ENCODE measurements around the gene SH3GL3.

Gene SH3GL3

DNA sequence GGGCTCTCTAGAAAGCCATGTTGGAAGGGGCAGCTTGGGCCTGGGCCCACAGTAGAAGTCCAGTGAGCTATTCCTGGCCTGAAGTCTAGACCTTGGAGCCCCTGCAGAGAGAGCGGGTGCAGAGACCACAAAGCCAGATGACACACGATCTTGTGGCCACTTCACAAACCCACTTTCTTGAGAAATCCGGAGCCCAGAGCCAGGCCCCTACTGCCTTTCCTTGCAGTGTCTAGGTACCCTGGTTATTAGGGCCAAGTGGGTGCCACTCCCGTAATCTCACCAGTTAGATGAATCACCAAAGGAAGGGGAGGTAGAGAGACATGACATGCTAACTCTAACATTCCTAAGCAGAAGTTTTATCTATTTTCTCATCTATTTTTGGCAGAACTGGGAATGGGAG is 134.2 kb downstream of the SH3GL3 start:
- DNase-seq (ENCODE audit: low spot score): no peak
- TF ChIP-seq CTCF (IDR thresholded peaks at IDR 0.05; ENCODE audit: borderline replicate concordance, control extremely low read depth, extremely low read depth, insufficient read depth, missing control alignments): no peak
- in situ Hi-C loops (cut with MboI; ENCODE audit: low sequenced_read_pairs, unreplicated experiment): no loop called here

DNA sequence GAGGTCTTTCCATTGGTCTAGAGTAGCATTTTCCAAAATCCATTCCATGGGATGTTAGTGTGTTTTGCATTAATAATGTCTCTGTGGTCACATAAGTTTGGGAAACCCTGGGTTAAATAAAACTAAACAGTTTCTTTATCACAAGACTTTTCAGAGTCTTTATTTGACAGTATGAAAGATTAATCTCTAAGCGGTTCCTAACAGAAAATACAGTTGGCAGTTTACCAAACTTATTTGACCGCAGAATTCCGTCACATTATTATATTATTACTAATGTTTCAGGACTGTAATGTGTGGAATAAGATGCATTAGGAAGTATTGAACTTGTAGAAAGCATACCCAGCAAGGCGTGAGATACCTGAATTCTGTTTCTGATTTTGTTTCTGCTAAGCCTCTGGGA is 135.2 kb downstream of the SH3GL3 start:
- no peak for TF ChIP-seq CTCF (IDR thresholded peaks at IDR 0.05; ENCODE audit: borderline replicate concordance, control extremely low read depth, extremely low read depth, insufficient read depth, missing control alignments)
- in situ Hi-C loops (cut with MboI; ENCODE audit: low sequenced_read_pairs, unreplicated experiment): no loop called here

DNA sequence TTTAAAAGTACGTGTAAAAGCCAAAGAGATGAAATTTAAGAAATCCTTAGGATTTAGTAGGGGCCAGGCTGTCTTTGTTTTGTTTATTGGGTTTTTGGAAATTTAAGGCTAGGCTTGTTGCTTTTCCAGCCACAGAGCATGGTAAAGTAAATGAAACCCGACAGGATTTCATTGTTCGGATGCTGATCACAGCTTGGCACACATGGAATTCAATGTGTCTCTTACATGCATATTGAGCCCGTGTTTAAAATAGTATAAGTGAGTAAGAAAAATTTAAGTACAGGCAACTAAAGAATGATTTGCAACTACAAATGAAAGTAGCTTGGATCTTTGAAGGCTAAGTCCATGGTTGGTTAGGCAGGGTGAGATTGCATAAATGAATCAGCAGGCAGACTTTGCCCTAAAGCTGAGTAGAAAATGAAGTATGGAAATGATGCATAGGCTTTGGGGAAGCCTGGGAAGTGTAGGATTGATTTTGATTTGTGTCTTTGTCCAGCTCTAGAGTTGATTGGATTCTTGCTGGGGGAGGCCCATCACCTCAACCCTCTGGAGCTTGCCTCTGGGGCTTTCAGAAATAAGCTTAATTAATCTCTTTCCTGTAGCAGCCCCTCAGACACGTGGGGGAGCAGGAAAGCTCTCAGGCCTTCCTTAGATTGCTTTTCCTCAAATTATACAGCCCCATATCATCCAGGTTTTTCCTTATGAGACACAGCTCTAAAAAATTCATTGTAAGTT is 138.6 kb downstream of the SH3GL3 start:
- no peak for TF ChIP-seq CTCF (IDR thresholded peaks at IDR 0.05; ENCODE audit: borderline replicate concordance, control extremely low read depth, extremely low read depth, insufficient read depth, missing control alignments)
- in situ Hi-C loops (cut with MboI; ENCODE audit: low sequenced_read_pairs, unreplicated experiment): no loop called here
- DNase-seq (ENCODE audit: low spot score): no peak

More for the DNA sequence above, 135.2 kb downstream of the SH3GL3 start:
- DNase-seq (ENCODE audit: low spot score): no peak

DNA sequence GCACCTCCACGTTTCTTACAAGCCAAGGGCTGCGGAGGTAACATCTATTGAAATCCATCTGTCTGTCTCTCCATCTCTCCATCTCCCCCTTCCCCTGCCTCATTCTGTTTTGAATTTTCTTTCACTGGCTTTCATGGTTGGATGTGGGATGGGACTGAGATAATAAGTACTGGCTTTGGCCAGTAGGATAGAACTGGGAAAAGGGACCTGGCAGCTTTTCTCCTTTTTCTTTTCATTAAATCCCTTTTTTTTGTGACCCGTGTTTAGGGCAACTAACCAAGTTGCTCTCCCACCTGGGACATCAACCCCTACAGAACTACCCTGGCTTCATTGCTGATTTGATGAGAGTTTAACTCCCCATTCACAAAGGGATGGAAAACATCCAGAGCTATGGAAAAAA is 139.9 kb downstream of the SH3GL3 start:
- no peak for TF ChIP-seq CTCF (IDR thresholded peaks at IDR 0.05; ENCODE audit: borderline replicate concordance, control extremely low read depth, extremely low read depth, insufficient read depth, missing control alignments)
- DNase-seq (ENCODE audit: low spot score): no peak
- in situ Hi-C loops (cut with MboI; ENCODE audit: low sequenced_read_pairs, unreplicated experiment): no loop called here

GRCh38 chr15:83588441-83588840 is 141.3 kb downstream of the SH3GL3 start:
- TF ChIP-seq CTCF (IDR thresholded peaks at IDR 0.05; ENCODE audit: borderline replicate concordance, control extremely low read depth, extremely low read depth, insufficient read depth, missing control alignments): no peak
- DNase-seq (ENCODE audit: low spot score): no peak
- in situ Hi-C loops (cut with MboI; ENCODE audit: low sequenced_read_pairs, unreplicated experiment): no loop called here

- DNase-seq (ENCODE audit: low spot score): no peak
- no peak for TF ChIP-seq CTCF (IDR thresholded peaks at IDR 0.05; ENCODE audit: borderline replicate concordance, control extremely low read depth, extremely low read depth, insufficient read depth, missing control alignments)
- in situ Hi-C loops (cut with MboI; ENCODE audit: low sequenced_read_pairs, unreplicated experiment): no loop called here
Measured at GRCh38 chr15:83592370-83593040, 145.4 kb downstream of the SH3GL3 start.
